Effector CD4-positive, alpha-beta T cell (primary cell): ENCODE data around the gene ALKAL2.

Experiments used
- DNase-seq: peaks from one replicate; pipeline ENCODE4 v3.0.0-alpha.2; 2020

The ALKAL2 gene

DNA sequence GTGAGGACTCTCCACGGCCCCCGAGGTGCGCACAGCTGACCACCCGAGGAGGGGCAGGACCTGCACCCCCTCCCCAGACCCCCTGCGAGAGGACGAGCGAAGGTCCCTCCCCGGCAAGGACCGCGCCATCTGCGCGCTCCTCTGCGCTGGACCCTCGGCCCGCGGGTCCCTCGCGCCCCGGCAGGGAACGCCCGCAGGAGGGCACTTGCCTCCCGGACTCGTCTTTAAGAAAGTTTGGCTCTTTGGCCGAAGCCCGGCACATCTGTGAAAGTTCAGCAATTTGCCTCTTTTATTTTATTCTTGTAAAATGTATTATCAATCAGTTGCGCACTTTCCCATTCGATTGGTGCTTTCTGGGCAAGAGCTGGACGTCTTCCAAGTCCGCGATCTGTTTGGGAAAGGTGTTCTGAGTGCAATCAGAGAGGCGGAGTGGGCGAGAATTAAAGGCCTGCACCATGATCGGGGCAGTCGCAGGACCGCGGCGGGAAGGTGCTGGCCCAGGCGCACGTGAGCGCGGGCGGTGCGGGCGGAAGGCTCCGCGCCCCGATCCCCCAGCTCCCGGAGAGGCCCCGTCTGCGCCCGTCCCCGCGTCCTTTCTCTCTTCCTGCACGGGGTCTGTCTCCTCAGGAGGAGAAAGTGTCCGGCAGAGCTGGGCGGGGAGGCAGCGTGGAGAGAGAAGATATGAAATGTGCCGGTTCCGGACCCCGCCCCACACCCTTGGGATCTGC is 1.6 kb upstream of the ALKAL2 start:
- DNase-seq, result no peak

DNA sequence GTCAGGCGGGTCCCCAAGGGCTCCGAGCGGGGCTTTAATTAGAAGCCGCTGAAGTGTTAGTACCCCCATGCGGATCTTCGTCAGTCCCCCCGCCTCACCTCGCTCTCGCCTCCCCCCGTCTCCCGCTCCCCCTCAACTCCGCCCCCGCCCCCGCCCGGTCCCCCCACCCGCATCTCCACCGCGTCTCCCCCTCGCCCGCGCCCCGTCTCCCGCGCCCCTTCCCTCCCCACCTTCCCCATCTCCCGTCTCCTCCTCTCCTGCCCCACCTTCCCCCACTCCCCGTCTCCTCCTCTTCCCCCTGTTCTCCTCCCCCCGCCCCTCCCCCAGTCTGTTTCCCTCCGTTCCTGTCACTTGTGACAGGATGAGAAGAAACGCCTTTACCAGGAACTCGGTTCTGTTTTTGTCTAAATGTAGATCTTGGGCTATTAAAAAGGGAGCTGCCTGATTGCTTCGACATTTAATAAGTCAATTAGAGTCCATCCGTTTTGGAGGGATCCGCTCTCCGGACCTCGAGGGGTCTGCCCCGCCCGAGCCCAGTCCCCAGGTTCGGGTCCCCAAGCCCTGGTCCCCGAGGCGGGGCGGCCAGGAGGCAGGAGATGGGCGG is 969 bp upstream of the ALKAL2 start:
- DNase-seq, result no peak

DNA sequence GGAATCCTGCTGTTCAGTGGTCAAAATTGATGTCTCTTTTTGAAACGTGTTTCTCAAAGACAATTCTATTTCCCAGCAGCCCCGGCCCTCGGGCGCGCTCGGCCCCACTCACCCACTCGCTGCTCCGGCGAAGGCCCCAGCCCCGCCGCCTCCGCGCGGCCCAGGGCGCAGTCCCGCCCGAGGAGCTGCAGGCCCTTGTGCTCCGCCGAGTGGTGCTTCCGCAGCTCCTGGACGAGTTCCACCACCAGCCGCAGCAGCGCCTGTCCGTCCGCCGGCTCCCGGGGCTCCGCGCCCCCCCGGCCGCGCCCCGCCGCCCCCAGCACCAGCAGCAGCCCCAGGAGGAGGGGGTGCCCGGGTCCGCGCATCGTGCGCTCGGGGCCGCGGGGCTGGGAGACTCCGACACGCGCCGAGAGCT is 413 bp downstream of the ALKAL2 start:
- DNase-seq, result no peak

DNA sequence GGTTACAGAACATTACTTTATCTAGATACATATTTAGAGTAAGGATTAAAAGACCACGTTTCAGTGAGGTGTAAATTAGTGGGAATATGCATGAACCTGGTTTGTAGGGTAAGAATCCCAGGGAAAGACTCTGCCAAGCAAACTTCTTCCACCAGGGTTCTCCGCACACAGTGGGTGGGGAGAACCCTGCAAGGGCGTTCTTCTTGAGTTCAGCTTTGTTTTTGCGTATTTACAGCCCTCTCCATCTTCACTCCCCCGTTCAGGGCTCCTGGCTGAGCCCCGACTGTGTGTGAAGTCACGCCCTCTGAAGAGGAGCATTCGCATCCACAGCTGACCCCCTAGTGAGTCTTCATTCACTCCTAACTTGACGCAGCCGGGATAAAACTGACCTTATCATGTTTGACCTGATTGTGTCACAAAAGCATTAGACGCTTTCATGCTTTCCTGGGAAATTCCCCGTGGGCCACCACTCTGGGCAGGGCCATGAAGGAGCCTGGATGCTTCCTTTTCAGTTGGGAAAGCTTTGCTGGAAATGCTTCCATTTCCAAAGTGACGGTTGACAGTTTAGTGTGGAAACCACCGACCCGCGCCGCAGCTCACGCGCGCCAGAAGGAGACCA is 1.0 kb downstream of the ALKAL2 start:
- no peak for DNase-seq

DNA sequence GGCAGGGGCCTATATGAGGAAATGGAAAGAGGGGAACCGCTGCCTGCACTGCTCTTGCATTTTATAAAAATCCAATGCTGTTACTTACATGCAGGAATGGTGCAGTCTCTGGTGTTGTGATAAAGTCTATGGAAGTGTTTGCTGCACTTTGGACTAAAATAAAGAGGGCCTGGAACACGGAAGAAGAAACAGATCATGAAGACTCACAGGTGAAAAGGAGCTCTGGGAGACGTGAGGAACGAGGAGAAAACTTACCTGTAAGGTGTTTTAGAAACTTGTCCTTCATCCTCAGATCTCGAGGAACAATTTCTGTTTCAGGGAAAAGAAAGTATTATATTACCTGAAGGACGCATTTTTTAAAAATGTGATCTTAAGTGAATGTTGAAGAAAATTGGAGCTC is 1.9 kb downstream of the ALKAL2 start:
- DNase-seq, result no peak

DNA sequence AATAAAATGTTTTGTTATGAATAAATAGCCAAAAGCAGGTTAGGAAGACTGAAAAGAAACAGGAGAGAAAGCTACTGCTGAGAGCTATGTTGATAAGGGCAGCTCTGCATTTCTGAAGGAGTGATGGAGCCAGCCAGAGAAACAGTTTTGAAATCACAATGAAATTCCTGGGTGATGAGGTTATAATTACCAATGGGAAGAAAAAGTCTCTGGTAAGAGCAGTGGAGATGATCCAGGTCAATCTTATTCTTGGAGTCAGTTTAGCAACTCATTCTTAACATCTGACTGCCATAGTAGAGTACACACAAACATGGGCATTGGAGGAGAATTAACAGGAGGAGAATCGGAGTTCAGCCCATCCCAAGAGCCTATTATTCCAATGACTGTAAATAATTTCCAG is 2.4 kb downstream of the ALKAL2 start:
- no peak for DNase-seq

DNA sequence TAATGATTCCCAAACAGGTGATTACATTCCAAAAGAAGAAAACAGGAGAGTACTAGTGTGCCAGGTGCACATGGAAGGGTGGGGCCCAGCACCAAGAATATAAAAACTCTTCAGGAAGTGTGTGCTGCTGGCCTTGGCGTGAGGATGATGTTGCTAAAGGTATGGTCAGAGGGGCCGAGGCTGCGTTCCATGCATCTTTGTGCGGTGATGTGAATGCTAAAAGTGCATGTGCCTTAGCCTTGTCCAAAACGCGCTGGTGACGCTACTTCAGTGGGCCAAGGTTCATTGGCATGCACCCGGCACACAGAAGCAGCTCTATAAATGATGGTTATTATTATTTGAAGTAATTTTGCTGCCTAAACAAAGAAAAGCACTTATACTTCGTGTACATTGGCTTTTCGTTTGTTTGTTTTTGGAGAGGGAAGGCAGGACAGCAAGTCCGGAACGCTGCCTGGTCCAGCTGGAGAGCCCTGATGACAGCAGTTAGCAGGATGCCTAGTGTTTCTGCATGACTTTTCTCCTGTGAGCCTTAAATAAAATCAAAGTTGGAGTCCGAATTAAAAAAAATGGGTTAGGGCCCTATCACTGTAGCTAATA is 2.9 kb downstream of the ALKAL2 start:
- DNase-seq, result no peak

GRCh38 chr2:283996-284794 is 3.7 kb downstream of the ALKAL2 start:
- DNase-seq, result no peak

DNA sequence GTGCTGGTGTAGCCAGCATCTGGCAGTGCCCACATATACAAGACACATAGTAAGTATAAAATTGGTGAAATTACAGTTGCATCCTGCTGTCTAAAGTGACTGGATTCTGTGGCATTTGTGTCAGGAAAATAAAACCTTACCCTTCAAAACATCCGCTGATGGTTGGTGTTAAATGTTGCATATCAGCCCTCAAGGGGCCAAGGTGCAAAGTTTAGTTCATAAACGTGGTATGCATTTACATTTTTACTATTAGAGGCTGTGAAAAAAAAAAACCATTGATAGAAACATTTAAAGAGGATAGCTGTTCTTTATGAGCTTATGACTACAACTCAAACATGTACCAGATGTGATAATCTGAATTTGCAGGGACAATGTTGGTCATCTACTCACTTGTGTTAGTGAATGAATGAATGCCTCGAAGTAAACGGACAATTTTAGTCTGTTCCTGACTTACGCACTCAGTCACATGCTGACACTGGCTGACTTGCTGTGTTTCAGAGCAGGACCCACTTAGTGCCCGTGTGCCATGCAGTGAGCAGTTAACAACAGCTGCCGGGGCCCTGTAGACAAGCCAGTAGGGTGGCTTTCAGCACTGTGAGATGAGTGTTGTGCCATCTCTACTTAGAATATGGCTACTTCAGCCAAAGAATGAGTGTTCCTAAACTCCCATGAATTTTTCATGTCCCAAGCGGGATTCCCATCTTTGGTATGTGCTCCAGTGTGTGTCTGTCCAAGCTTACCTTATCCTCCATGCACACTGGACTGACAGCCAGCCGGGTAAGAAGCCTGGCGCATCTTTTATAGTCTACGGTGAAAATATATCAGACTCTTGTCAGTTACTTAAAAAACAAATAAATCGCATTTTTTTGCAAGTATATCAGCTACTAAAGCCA is 5.3 kb downstream of the ALKAL2 start:
- DNase-seq, result no peak

GRCh38 chr2:281381-281780 is 6.5 kb downstream of the ALKAL2 start:
- no peak for DNase-seq

GRCh38 chr2:280650-281110 is 7.2 kb downstream of the ALKAL2 start:
- no peak for DNase-seq

GRCh38 chr2:279956-280649 is 7.8 kb downstream of the ALKAL2 start:
- no peak for DNase-seq

GRCh38 chr2:279366-279765 is 8.5 kb downstream of the ALKAL2 start:
- DNase-seq, result no peak

- DNase-seq, result no peak
Observed at GRCh38 chr2:278927-279320, 9.0 kb downstream of the ALKAL2 start.

GRCh38 chr2:278312-278926 is 9.5 kb downstream of the ALKAL2 start:
- DNase-seq, result no peak

GRCh38 chr2:275466-275865 is 12.4 kb downstream of the ALKAL2 start:
- no peak for DNase-seq

GRCh38 chr2:274503-274902 is 13.4 kb downstream of the ALKAL2 start:
- no peak for DNase-seq

GRCh38 chr2:273333-273732 is 14.6 kb downstream of the ALKAL2 start:
- DNase-seq, result no peak

DNA sequence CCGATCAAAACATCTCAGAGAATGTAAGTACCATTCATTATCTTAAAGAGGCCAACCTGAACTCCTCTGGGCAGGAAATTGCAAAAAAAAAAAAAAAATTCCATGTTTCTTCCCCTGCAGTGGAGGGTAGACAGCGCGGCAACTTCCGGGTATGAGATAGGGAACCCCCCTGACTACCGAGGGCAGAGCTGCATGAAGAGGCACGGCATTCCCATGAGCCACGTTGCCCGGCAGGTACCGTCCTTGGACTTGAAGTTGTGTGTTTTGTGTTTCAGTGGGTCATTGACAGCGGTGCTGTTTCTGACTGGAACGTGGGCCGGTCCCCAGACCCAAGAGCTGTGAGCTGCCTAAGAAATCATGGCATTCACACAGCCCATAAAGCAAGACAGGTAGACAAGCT is 16.0 kb downstream of the ALKAL2 start:
- DNase-seq, result no peak

DNA sequence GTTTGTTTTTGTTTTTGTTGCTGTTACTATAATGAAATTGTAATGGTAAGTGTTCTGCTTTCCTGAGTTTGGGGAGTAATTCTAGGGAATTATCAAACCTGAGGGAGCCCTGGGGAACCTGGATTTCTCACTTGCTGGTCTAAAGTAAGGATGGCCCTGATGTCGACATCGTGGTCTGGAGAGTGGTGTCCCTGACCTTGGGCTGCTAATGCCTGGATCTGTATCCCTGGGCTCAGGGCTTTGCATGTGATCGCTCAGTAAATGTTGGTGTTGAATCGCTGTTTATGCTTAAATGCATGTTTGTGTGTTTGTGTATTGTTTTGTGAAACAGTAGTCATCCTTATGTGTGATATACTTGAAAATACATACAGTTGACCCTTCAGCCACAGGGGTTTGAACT is 17.0 kb downstream of the ALKAL2 start:
- DNase-seq, result no peak
